Peyer's patch (tissue), 4 donors: ENCODE measurements around the gene RNU5B-1. TPM values are rescaled to one million over a fixed set of nuclear protein-coding genes. Genes with fewer than 3 reads are reported as not detected.

Source experiments
- DNase-seq, 3 donors: peaks; one replicate each; pipeline ENCODE4 v3.0.0-alpha.2; 2017 to 2019
- H3K27ac ChIP-seq, 4 donors: fragments of 200-600 bp; sonication (generic); one replicate each; pipeline ENCODE4 v1.5.1; 2016 to 2019
- H3K27me3 ChIP-seq, 2 donors: fragments of 200-600 bp; sonication (generic); one replicate each; pipeline ENCODE4 v1.5.1; 2019
- H3K36me3 ChIP-seq, 3 donors: fragments of 200-600 bp; sonication (generic); one replicate each; pipeline ENCODE4 v1.5.1; 2016 to 2019
- H3K4me1 ChIP-seq, 4 donors: fragments of 200-600 bp; sonication (generic); one replicate each; pipeline ENCODE4 v1.5.1; 2016 to 2019
- H3K4me3 ChIP-seq, 4 donors: fragments of 200-600 bp; sonication (generic); 1 replicate in 3 of 4; 2 replicates in 1 of 4; pipeline ENCODE4 v1.5.1; 2016 to 2019; ENCODE audit warnings: mild to moderate bottlenecking in 1 of 4
- H3K9me3 ChIP-seq, 4 donors: fragments of 200-600 bp; sonication (generic); one replicate each; pipeline ENCODE4 v1.5.1; 2016 to 2019; ENCODE audit warnings: mild to moderate bottlenecking in 1 of 4
- POLR2A ChIP-seq, 2 donors: fragments of 450-650 bp; IDR thresholded peaks; one replicate each; pipeline ENCODE4 v1.5.1; 2017; ENCODE audit warnings: antibody characterized with exemption in 2 of 2, mild to moderate bottlenecking in 2 of 2, moderate library complexity in 2 of 2
- total RNA-seq, 4 donors: library from RNA; depleted of rRNA; stranded (reverse); fragments of >200 nt; gene quantifications; one replicate each; pipeline ENCODE4 v1.1.0, GENCODE V29; 2016
- TF ChIP-seq, protein P1 (sequence below), 6 experiments: fragments of 450-650 bp in 4 of 6; fragments of 200-600 bp in 2 of 6; sonication (generic) in 1 of 6; IDR thresholded peaks; one replicate each; pipeline ENCODE4 v1.5.1; 2017 to 2019; ENCODE audit warnings: antibody characterized with exemption in 6 of 6, mild to moderate bottlenecking in 3 of 6, moderate library complexity in 1 of 6

RNU5B-1 gene
- total RNA-seq, 4 donors from 2014 or later, result not detected

GRCh38 chr15:65285291-65286068, 19.0 kb upstream of the RNU5B-1 start:
- Histone ChIP-seq H3K27me3 (no peaks in the 10 kb centered on the region), H3K4me1 (peaks cover 0 to 15% (median 7%) of the 10 kb centered on the region in 4 donors), H3K36me3 (no peaks in the 10 kb centered on the region), H3K27ac (peak overlapping the region; percentile 84 to 94 (median 89)), H3K4me3 (peak overlapping the region; percentile 63 to 85 (median 81)), H3K9me3 (no peaks in the 10 kb centered on the region)
- no peak for DNase-seq
- no peak for TF ChIP-seq POLR2A (IDR thresholded peaks at IDR 0.05)
- TF ChIP-seq, protein P1, sequence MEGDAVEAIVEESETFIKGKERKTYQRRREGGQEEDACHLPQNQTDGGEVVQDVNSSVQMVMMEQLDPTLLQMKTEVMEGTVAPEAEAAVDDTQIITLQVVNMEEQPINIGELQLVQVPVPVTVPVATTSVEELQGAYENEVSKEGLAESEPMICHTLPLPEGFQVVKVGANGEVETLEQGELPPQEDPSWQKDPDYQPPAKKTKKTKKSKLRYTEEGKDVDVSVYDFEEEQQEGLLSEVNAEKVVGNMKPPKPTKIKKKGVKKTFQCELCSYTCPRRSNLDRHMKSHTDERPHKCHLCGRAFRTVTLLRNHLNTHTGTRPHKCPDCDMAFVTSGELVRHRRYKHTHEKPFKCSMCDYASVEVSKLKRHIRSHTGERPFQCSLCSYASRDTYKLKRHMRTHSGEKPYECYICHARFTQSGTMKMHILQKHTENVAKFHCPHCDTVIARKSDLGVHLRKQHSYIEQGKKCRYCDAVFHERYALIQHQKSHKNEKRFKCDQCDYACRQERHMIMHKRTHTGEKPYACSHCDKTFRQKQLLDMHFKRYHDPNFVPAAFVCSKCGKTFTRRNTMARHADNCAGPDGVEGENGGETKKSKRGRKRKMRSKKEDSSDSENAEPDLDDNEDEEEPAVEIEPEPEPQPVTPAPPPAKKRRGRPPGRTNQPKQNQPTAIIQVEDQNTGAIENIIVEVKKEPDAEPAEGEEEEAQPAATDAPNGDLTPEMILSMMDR (IDR thresholded peaks at IDR 0.05), result no peak

DNA sequence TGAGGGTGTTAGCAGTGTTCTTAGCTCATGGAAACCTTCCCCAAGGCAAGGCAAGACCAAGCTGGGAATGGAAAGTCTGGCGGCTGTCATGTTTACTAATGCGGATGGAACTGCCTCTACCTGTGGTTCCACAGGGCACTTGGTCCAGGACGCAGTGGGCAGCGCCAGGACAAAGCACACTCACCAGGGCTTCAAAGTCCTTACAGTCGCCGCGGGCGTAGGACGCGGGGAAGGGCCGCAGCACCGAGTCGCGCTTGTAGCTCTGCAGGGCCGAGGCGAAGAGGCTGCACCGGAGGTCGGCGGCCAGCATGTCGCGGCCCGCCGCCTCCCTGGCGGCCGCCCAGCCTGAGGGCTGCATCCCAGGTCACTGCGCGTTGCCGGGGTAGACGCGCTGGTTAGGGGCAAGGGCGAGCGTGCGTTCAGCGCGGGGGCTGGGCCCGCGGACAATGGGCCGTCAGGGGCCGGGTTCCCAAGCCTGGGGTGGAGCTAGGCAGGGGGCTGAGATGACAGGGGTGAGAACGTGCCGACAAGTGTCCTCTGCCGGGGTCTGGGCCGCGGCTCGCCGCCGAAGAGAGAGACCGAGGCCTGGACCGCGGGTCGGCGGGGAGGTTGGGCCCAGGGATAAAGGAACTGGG, 18.3 kb upstream of the RNU5B-1 start:
- Histone ChIP-seq H3K9me3 (no peaks in the 10 kb centered on the region), H3K27ac (peak overlapping the region; percentile 84 to 94 (median 89)), H3K4me1 (peaks cover 0 to 15% (median 7%) of the 10 kb centered on the region in 4 donors), H3K36me3 (no peaks in the 10 kb centered on the region), H3K27me3 (no peaks in the 10 kb centered on the region), H3K4me3 (peak overlapping the region; percentile 63 to 85 (median 81))
- TF ChIP-seq POLR2A (IDR thresholded peaks at IDR 0.05), result peak; percentile 57 to 71
- TF ChIP-seq, protein P1 (IDR thresholded peaks at IDR 0.05), result no peak
- DNase-seq, result peak; percentile 29 to 84 (median 78)

DNA sequence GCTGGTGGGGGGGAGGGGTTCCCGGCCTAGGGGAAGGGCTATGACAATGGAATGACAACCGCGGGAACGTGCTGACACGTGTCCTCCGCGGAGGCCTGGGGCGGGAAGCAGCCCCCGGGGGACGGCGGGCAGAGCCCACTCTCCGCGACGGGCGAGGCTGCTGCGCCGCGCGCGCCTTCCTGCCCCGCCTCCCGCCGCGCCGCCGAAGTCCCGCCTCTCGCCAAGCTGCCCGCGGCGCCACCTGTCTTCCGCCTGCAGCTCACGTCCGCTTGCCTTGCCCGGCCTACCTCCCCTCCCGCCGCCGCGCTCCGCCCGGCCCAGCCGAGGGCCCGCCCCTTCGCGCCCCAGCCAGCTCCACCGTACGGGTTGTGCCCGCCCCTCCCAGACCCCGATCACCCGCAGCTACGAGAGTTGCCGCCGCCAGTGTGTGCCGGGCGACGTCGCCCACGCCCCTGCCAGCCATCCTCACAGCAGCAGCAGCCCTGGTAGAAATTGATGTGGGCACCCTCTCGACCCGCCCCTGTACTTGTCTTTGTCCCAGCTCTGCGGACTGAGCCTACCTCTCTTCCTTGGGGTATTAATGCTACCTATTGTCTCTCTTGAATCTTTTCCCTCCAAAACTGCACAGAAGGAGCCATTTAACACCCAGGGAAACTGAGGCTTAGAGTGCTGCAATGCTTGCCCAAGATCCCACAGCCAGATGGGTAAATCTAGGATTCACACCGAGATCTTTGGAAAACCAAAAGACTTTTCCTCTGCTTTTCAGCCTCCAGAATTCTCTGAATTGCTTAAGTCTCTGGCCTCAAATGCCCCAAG, 17.6 kb upstream of the RNU5B-1 start, which contains the start of gene PARP16:
PARP16 (minus strand) TSS at position 180 of the 816 bp plus-strand sequence. CDS start 457 bp downstream, outside the sequence.
- H3K9me3 ChIP-seq, result no peaks in the 10 kb centered on the region
- peak within 1 kb of the TSS; percentile 63 to 85 (median 81) for H3K4me3 ChIP-seq
- peaks cover 0 to 15% (median 7%) of the 10 kb centered on the region in 4 donors for H3K4me1 ChIP-seq
- no peaks in the 10 kb centered on the region for H3K36me3 ChIP-seq
- TF ChIP-seq POLR2A (IDR thresholded peaks at IDR 0.05), result peak; percentile 54 to 71
- TF ChIP-seq, protein P1 (IDR thresholded peaks at IDR 0.05), result peak in 5 of 6 experiments; percentile 55 to 89 (median 66)
- H3K27me3 ChIP-seq, result no peaks in the 10 kb centered on the region
- peak; percentile 92 to 97 (median 96) for DNase-seq
- H3K27ac ChIP-seq, result peak within 1 kb of the TSS; percentile 84 to 94 (median 89)

GRCh38 chr15:65287520-65287855, 17.0 kb upstream of the RNU5B-1 start:
- no peak for TF ChIP-seq POLR2A (IDR thresholded peaks at IDR 0.05)
- TF ChIP-seq, protein P1 (IDR thresholded peaks at IDR 0.05), result no peak
- no peaks in the 10 kb centered on the region for H3K9me3 ChIP-seq
- no peak for DNase-seq
- no peaks in the 10 kb centered on the region for H3K27me3 ChIP-seq
- peak overlapping the region in 3 of 4 donors; percentile 63 to 82 (median 80) for H3K4me3 ChIP-seq
- no peaks in the 10 kb centered on the region for H3K36me3 ChIP-seq
- peak overlapping the region; percentile 84 to 94 (median 89) for H3K27ac ChIP-seq
- H3K4me1 ChIP-seq, result peaks cover 0 to 15% (median 7%) of the 10 kb centered on the region in 4 donors

GRCh38 chr15:65289261-65289854, 15.1 kb upstream of the RNU5B-1 start:
- H3K4me3 ChIP-seq, result no peak overlapping the region
- peaks cover 0 to 15% (median 7%) of the 10 kb centered on the region in 4 donors for H3K4me1 ChIP-seq
- no peak for TF ChIP-seq POLR2A (IDR thresholded peaks at IDR 0.05)
- TF ChIP-seq, protein P1 (IDR thresholded peaks at IDR 0.05), result no peak
- no peak overlapping the region for H3K27ac ChIP-seq
- H3K36me3 ChIP-seq, result no peaks in the 10 kb centered on the region
- no peak for DNase-seq
- H3K27me3 ChIP-seq, result no peaks in the 10 kb centered on the region
- H3K9me3 ChIP-seq, result no peaks in the 10 kb centered on the region
